ENCODE measurements around the gene PJVK. TPM values are rescaled to one million over a fixed set of nuclear protein-coding genes. Genes with fewer than 3 reads are reported as not detected.

The PJVK gene
- polyA plus RNA-seq, 1 donor from 2014 or later = 5.5 TPM

- no peak for TF ChIP-seq EZH2 (IDR thresholded peaks at IDR 0.05; ENCODE audit: borderline replicate concordance, insufficient read depth, low read length, poor library complexity, severe bottlenecking)
- TF ChIP-seq SMC3 (conservative IDR thresholded peaks at IDR 0.05; ENCODE audit: poor library complexity) = no peak
- TF ChIP-seq REST (IDR thresholded peaks at IDR 0.05; ENCODE audit: borderline replicate concordance) = no peak
- no peak for TF ChIP-seq RAD21 (conservative IDR thresholded peaks at IDR 0.05)
- no peak for TF ChIP-seq CTCF (IDR thresholded peaks at IDR 0.05; ENCODE audit: poor library complexity, severe bottlenecking)
- no peak for TF ChIP-seq EP300 (conservative IDR thresholded peaks at IDR 0.05; ENCODE audit: poor library complexity, severe bottlenecking)
- no peak for TF ChIP-seq POLR2AphosphoS5 (IDR thresholded peaks at IDR 0.05)
- no peak for TF ChIP-seq TAF1 (IDR thresholded peaks at IDR 0.05; ENCODE audit: low read depth)
- no peak for TF ChIP-seq MXI1 (conservative IDR thresholded peaks at IDR 0.05; ENCODE audit: poor library complexity, severe bottlenecking)
- Histone ChIP-seq H3K4me3 (ENCODE audit: low read length) (no peak overlapping the region), H3K36me3 (ENCODE audit: insufficient read depth, low read length) (no peaks in the 10 kb centered on the region), H4K20me1 (ENCODE audit: insufficient read depth) (no peaks in the 10 kb centered on the region), H3K9ac (ENCODE audit: low read length) (no peak overlapping the region), H3K79me2 (replicated peaks; ENCODE audit: insufficient read depth, low read length) (no peaks in the 10 kb centered on the region), H2AFZ (ENCODE audit: low read depth, low read length) (no peak overlapping the region), H3K27me3 (ENCODE audit: insufficient read depth, low read depth, low read length) (no peaks in the 10 kb centered on the region), H3F3A (ENCODE audit: insufficient read depth, low read length, poor library complexity, severe bottlenecking) (no peaks in the 10 kb centered on the region), H3K9me3 (ENCODE audit: low read length) (no peaks in the 10 kb centered on the region), H3K9me2 (ENCODE audit: insufficient read depth, low read length) (no peaks in the 10 kb centered on the region), H3K27ac (ENCODE audit: low read length) (no peak overlapping the region), H3K4me2 (ENCODE audit: low read length) (no peak overlapping the region)
These were observed 25.8 kb upstream of the PJVK start for GRCh38 chr2:178425255-178425827.

- TF ChIP-seq TAF1 (IDR thresholded peaks at IDR 0.05; ENCODE audit: low read depth) (no peak), SMC3 (conservative IDR thresholded peaks at IDR 0.05; ENCODE audit: poor library complexity) (no peak), EZH2 (IDR thresholded peaks at IDR 0.05; ENCODE audit: borderline replicate concordance, insufficient read depth, low read length, poor library complexity, severe bottlenecking) (no peak)
- Histone ChIP-seq H3K36me3 (ENCODE audit: insufficient read depth, low read length) (no peaks in the 10 kb centered on the region), H2AFZ (ENCODE audit: low read depth, low read length) (no peak overlapping the region), H4K20me1 (ENCODE audit: insufficient read depth) (no peaks in the 10 kb centered on the region), H3K27ac (ENCODE audit: low read length) (no peak overlapping the region), H3K27me3 (ENCODE audit: insufficient read depth, low read depth, low read length) (no peaks in the 10 kb centered on the region), H3K79me2 (replicated peaks; ENCODE audit: insufficient read depth, low read length) (no peaks in the 10 kb centered on the region), H3K4me2 (ENCODE audit: low read length) (no peak overlapping the region), H3K4me3 (ENCODE audit: low read length) (no peak overlapping the region), H3K9me2 (ENCODE audit: insufficient read depth, low read length) (no peaks in the 10 kb centered on the region), H3K9me3 (ENCODE audit: low read length) (no peaks in the 10 kb centered on the region), H3F3A (ENCODE audit: insufficient read depth, low read length, poor library complexity, severe bottlenecking) (no peaks in the 10 kb centered on the region), H3K9ac (ENCODE audit: low read length) (no peak overlapping the region)
These were observed 24.8 kb upstream of the PJVK start for GRCh38 chr2:178426388-178426787.

All from neural cell (in vitro differentiated cells).